HG03442 (cell line): ENCODE measurements around the gene MIP.
"Not testable (repeated sequence)": the region's sequence is repeated elsewhere in the genome, so short reads cannot be mapped to it uniquely, and the experiment has no call there.

Source experiments
- ATAC-seq: cut with Tn5 transposase; IDR thresholded peaks from one replicate; pipeline ENCODE4 v1.9.1; 2021; ENCODE audit warnings: mild to moderate bottlenecking, moderate library complexity; ENCODE audit not compliant: unreplicated experiment

Gene MIP

GRCh38 chr12:56411781-56412639 is 42.4 kb downstream of the MIP start:
- no peak for ATAC-seq

DNA sequence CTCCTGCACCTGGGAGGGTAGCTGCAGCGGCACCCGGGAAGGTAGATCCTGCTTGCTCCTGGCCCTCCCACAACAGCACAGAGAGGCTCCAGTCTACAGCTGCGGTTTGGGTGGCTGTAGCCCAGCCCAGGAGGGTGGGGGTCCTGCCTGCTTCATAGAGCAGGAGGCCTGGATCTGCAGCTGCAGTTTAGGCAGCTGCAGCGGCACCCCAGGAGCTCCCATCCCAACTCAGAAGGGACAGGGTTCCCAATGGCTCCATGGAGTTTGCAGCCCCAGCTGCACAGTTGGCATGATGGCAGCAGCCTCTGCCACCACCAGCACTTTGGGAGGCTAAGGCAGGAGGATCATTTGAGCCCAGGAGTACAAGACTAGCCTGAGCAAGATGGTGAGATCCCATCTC is 43.7 kb downstream of the MIP start:
- ATAC-seq = no peak

DNA sequence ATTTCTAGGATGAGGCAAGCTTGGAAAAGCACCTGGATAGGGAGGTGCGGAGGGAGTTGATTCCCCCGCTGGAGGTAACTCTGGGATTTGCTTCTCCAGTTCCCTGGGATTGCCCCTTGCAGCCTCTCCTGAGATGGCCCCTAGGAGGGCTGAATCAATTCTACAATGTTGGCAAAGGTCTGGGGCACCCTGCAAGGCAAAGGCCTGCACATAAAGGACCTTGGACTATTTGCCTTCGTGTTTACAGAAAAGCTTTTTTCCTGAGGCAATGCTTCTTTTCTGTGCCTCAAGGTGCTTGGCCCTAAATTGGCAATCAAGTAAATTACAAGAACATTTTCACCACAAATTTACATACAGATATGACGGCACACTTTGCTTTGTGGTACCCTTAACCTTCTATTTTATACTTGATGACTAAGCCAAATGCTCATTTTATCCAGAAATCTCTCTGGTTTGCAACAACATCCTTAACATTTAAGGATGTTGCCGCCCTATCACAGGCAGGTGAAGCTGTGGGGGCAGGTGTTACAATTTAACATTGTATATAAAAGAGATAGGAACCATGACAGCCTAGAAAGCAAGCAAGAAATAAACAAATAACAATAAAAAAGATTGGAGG is 45.5 kb downstream of the MIP start:
- ATAC-seq = no peak

GRCh38 chr12:56404227-56404626 is 50.2 kb downstream of the MIP start:
- ATAC-seq = not testable (repeated sequence)

- ATAC-seq = not testable (repeated sequence)
Measured at GRCh38 chr12:56401612-56402011, 52.8 kb downstream of the MIP start.

GRCh38 chr12:56401125-56401524 is 53.3 kb downstream of the MIP start:
- not testable (repeated sequence) for ATAC-seq
